Pancreas (tissue), 10 donors: ENCODE measurements around the gene FBXO4. TPM values are rescaled to one million over a fixed set of nuclear protein-coding genes. Genes with fewer than 3 reads are reported as not detected.

Source experiments
- ATAC-seq, 4 donors: fragments of 200-7000 bp; cut with Tn5 transposase; one replicate each; pipeline versions ENCODE4 v1.8.0 to v1.9.1; 2020; ENCODE audit warnings: mild to moderate bottlenecking in 4 of 4, moderate library complexity in 4 of 4
- DNase-seq, 6 donors: peaks; one replicate each; pipeline ENCODE4 v3.0.0-alpha.2; 2020
- FAIRE-seq: peaks from 2 replicates; lab custom pipeline; 2012; peaks lifted over from hg19 to GRCh38; lab: Jason Lieb, UNC
- H3K27ac ChIP-seq, 4 donors: fragments of 200-600 bp; sonication (generic); 1 replicate in 3 of 4; 2 replicates in 1 of 4; pipeline versions ENCODE4 v1.5.0 to v1.8.0; 2020
- H3K27me3 ChIP-seq, 4 donors: fragments of 200-600 bp; one replicate each; pipeline ENCODE4 v1.8.0; 2021
- H3K36me3 ChIP-seq, 3 donors: fragments of 200-600 bp; sonication (generic) in 1 of 3; one replicate each; pipeline versions ENCODE4 v1.5.0 to v1.8.0; 2020 to 2021
- H3K4me1 ChIP-seq, 3 donors: fragments of 200-600 bp; one replicate each; pipeline ENCODE4 v1.8.0; 2021
- H3K4me3 ChIP-seq, 4 donors: fragments of 200-600 bp; sonication (generic) in 2 of 4; one replicate each; pipeline versions ENCODE4 v1.5.0 to v1.8.0; 2020 to 2021
- H3K9me3 ChIP-seq, 4 donors: fragments of 200-600 bp; one replicate each; pipeline ENCODE4 v1.8.0; 2021
- WGBS, 2 donors: extraction: QIAGEN DNeasy Blood & Tissue Kit; methylation state at CpG; one replicate each; pipeline ENCODE4 v1.1.7; 2013; 5-methylcytosine and 5-hydroxymethylcytosine counted together
- intact Hi-C, 3 donors: fragments of 100-400 bp; cut with DNase I; formaldehyde crosslinking; loops; one replicate each; pipeline versions ENCODE4 v1.11.1 to v1.14.2; 2022
- polyA plus RNA-seq, 2 donors: library from polyadenylated mRNA; stranded (reverse); fragments of 200-250 nt; gene quantifications; one replicate each; pipeline ENCODE4 v1.2.3, GENCODE V29; 2013
- total RNA-seq, 6 donors: library from RNA; stranded (reverse); fragmentation: NEBNext Ultra II Directional in 4 of 6; extraction: Animal tissue kit (Norgen Biotek cat#: 25700) in 4 of 6; gene quantifications; one replicate each; pipeline versions ENCODE4 v1.2.1 to v1.2.4, GENCODE V29; 2021 to 2023
- TF ChIP-seq, protein P1 (sequence below), 4 donors: fragments of 200-600 bp; sonication (generic) in 3 of 4; IDR thresholded peaks; one replicate each; pipeline versions ENCODE4 v1.5.0 to v1.8.0; 2021; ENCODE audit warnings: antibody characterized with exemption in 4 of 4
- donor health status: healthy with polysubstance abuse.
- donor health status: DM: no; HTN: no; CAD: no; lungs with moderate emphysema.
- donor health status: DM: no; HTN: no; CAD: no.
- donor health status: control.
- donor health status: control.
- donor health status: Bipolar disorder and iron deficiency.
- donor health status: DM: yes; HTN: yes; CAD: no.
- donor health status: DM: no; HTN: no; CAD: no.
- donor health status: DM: no; HTN: no; CAD: no.
- donor health status: DM: yes; HTN: yes; CAD: no.

The FBXO4 gene
- total and polyA plus RNA-seq, 8 donors, result 6.8 to 12.6 (median 9.7) TPM

DNA sequence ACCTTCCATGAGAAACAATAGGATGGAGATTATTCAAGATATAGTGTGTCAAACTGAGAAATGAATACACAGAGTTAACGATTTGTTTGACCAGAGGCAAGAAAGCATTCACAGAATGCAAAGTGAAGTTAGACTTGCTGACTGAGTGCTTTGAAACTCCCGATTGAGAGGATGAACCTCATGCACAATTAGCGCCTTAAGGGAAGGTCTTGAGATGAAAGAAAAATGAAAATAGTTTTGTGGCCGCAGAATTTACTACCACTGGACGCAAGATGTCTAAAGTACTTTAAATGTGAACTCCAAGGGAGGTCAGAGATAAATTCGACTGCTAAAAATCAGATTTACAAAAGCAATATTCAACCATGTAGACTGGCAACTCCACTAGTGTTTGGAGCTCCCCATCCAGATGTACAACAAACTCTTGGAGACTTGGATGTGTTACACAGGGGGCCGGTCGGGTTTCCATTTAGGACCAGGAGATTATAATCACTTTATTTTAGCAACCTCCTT is 21.6 kb upstream of the FBXO4 start:
- TF ChIP-seq, protein P1, sequence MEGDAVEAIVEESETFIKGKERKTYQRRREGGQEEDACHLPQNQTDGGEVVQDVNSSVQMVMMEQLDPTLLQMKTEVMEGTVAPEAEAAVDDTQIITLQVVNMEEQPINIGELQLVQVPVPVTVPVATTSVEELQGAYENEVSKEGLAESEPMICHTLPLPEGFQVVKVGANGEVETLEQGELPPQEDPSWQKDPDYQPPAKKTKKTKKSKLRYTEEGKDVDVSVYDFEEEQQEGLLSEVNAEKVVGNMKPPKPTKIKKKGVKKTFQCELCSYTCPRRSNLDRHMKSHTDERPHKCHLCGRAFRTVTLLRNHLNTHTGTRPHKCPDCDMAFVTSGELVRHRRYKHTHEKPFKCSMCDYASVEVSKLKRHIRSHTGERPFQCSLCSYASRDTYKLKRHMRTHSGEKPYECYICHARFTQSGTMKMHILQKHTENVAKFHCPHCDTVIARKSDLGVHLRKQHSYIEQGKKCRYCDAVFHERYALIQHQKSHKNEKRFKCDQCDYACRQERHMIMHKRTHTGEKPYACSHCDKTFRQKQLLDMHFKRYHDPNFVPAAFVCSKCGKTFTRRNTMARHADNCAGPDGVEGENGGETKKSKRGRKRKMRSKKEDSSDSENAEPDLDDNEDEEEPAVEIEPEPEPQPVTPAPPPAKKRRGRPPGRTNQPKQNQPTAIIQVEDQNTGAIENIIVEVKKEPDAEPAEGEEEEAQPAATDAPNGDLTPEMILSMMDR (IDR thresholded peaks at IDR 0.05), result no peak
- Histone ChIP-seq H3K9me3 (no peaks in the 10 kb centered on the region), H3K27me3 (no peaks in the 10 kb centered on the region), H3K27ac (peak overlapping the region; percentile 73 to 82 (median 77)), H3K4me3 (peak overlapping the region in 3 of 4 donors; percentile 18 to 81 (median 65)), H3K36me3 (peaks cover 0 to 5% (median 0%) of the 10 kb centered on the region in 3 donors), H3K4me1 (peaks cover 9 to 16% (median 10%) of the 10 kb centered on the region in 3 donors)
- FAIRE-seq (no peak), ATAC-seq (no peak), DNase-seq (no peak)
- intact Hi-C loops, result no loop called here
- WGBS, 2 donors, result 36 to 39% methylated on average over 8 of the region's 8 CpGs

DNA sequence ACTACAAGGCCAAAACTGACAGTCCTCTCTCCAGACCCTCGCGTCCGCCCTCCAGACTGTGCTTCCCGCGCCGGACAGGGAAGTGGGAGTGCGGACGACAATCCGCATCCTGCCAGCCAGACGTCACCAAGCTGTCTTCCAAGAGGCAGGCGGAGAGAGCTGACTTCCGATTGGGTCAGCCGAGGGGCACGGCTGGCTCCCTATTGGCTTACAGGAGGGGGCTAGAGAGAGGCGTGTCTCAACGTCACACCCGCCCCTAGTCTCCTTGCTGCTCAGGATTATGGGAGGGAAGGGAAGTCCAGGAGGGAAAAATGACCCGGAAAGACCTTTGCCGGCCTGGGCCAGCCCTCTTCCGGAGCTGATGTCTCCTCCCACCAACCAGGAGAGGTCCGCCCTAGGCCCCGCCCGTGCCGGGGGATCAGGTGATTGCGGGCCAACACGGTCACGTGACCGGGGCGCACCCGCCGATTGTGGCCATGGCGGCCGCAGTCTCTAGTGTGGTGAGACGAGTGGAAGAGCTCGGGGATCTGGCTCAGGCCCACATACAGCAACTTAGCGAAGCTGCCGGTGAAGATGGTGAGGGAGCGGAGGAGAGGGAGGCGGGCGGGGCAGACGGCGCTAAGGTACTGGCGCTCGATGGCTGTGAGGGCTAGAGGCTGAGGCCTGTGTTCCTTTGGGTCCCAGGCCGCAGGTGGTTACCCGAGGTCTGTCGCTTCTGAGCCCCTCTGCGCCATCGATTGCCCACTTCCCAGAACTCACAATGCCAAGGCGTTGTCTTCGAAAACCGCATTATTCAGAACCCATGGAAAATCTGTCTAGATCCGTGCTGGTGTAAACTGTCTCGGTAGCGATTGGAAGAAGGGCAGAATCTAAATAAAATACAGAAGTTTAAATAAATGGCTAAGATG is 20.9 kb upstream of the FBXO4 start, which contains the start of gene RIMOC1:
RIMOC1 (plus strand) TSS at position 453 of the 908 bp plus-strand sequence; CDS start at position 477, 24 bp downstream.
- Histone ChIP-seq H3K36me3 (peaks cover 0 to 12% (median 0%) of the 10 kb centered on the region in 3 donors), H3K9me3 (no peaks in the 10 kb centered on the region), H3K4me3 (peak within 1 kb of the TSS; percentile 65 to 86 (median 79)), H3K27ac (peak within 1 kb of the TSS; percentile 73 to 85 (median 77)), H3K4me1 (peaks cover 9 to 16% (median 10%) of the 10 kb centered on the region in 3 donors), H3K27me3 (no peaks in the 10 kb centered on the region)
- ATAC-seq (peak; percentile 98 to 100 (median 98)), DNase-seq (peak; percentile 98 to 99 (median 99)), FAIRE-seq (peak; percentile 98)
- intact Hi-C loops, result no loop called here
- 0% methylated on average over 54 to 55 of the region's 55 CpGs for WGBS, 2 donors
- TF ChIP-seq, protein P1 (IDR thresholded peaks at IDR 0.05), result no peak

DNA sequence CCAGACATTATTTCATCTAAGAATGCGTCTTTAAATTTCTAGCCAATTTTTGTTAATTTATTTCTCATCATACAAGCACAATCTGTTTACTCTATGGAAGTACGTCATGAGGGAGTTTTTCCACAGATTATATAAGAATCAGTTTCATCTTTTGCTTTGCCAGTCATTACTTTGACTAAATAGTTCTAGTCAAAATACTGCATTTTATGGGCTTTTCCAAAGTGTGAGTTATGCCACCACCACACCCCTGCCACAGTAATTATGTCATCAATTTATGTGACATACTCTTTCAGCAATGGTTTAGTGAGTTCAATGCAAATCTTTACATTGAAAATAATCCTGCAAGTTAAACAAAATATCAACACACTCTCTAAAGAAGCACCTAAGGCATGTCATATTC is 18.9 kb upstream of the FBXO4 start:
- Histone ChIP-seq H3K27me3 (no peaks in the 10 kb centered on the region), H3K9me3 (no peaks in the 10 kb centered on the region), H3K4me1 (peaks cover 9 to 16% (median 10%) of the 10 kb centered on the region in 3 donors), H3K36me3 (peaks cover 0 to 31% (median 4%) of the 10 kb centered on the region in 3 donors), H3K27ac (no peak overlapping the region), H3K4me3 (no peak overlapping the region)
- no peak for DNase-seq
- 77 to 86% methylated on average over 2 of the region's 2 CpGs for WGBS, 2 donors
- TF ChIP-seq, protein P1 (IDR thresholded peaks at IDR 0.05), result no peak
- intact Hi-C loops, result no loop called here
- ATAC-seq, result no peak
- FAIRE-seq, result no peak

DNA sequence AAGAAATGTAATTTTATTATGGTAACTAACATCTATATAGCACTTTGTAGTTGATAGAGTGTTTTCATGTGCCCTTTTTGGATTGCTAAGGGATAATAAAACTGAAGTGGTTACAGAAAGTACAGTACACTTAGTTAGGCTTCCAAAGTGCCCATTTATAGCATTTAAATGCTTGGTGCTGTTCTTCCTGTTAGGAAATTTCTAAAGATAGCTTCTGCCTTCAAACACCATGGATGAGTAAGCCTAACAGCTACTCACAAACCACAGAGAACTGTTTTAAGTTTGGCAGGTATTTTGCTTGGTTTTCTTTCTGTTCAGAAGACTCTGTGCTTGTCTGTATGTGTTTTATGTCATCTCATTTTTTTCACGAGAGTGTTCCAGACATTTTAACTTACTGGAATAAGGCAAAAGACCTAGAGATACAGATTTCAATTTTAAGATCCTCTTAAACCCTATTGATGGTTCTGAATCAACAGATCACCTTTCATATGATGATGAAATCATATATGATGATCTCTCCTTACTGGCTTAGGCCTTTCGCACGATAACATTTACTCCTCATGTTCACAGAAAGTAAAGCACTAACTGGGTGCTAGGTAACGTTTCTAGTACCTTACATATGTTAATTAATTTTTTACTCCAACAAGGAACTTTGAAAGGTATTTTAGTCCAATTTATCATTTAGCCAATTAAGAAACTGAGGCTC is 16.6 kb upstream of the FBXO4 start:
- intact Hi-C loops, result no loop called here
- DNase-seq (no peak), ATAC-seq (no peak), FAIRE-seq (no peak)
- Histone ChIP-seq H3K4me3 (no peak overlapping the region), H3K9me3 (no peaks in the 10 kb centered on the region), H3K27ac (no peak overlapping the region), H3K36me3 (peaks cover 0 to 54% (median 6%) of the 10 kb centered on the region in 3 donors), H3K4me1 (peaks cover 9 to 12% (median 10%) of the 10 kb centered on the region in 3 donors), H3K27me3 (no peaks in the 10 kb centered on the region)
- TF ChIP-seq, protein P1 (IDR thresholded peaks at IDR 0.05), result no peak
- WGBS, 2 donors, result 87 to 92% methylated on average over 4 of the region's 4 CpGs
